HepG2 (cell line): ENCODE results near the gene PPP4R4. TPM values are rescaled to one million over a fixed set of nuclear protein-coding genes. Genes with fewer than 3 reads are reported as not detected.

Experiments
- CCDC6 ChIP-seq: sonication (generic); formaldehyde crosslinking; IDR thresholded peaks from 2 replicates; pipeline ENCODE4 v1.8.1; 2022; ENCODE audit warnings: mild to moderate bottlenecking, missing genetic modification reagents, moderate library complexity
- DZIP1 ChIP-seq: sonication (generic); formaldehyde crosslinking; IDR thresholded peaks from 2 replicates; pipeline ENCODE4 v1.5.0; 2020; ENCODE audit warnings: mild to moderate bottlenecking, missing genetic modification reagents
- ETV6 ChIP-seq: sonication (generic); formaldehyde crosslinking; conservative IDR thresholded peaks from 2 replicates; pipeline ENCODE4 v1.4.0; 2020; ENCODE audit warnings: missing genetic modification reagents
- FOXC1 ChIP-seq: sonication (generic); formaldehyde crosslinking; IDR thresholded peaks from 2 replicates; pipeline ENCODE4 v1.8.0; 2022; ENCODE audit warnings: mild to moderate bottlenecking, missing genetic modification reagents, borderline replicate concordance
- FOXJ3 ChIP-seq: sonication (generic); formaldehyde crosslinking; IDR thresholded peaks from 2 replicates; pipeline ENCODE4 v1.4.0; 2020; ENCODE audit warnings: missing genetic modification reagents, mild to moderate bottlenecking, borderline replicate concordance
- HNRNPL ChIP-seq: fragments of 200-400 bp; formaldehyde crosslinking; IDR thresholded peaks from 2 replicates; pipeline ENCODE4 v1.6.1; 2017; ENCODE audit warnings: mild to moderate bottlenecking, low read depth, low read length
- MIER3 ChIP-seq: IDR thresholded peaks from 2 replicates; pipeline ENCODE4 v1.6.1; 2016; ENCODE audit warnings: missing compliant biosample characterization, borderline replicate concordance
- XBP1 ChIP-seq: sonication (generic); formaldehyde crosslinking; IDR thresholded peaks from 2 replicates; pipeline ENCODE4 v1.5.0; 2020; ENCODE audit warnings: missing genetic modification reagents
- ZFP62 ChIP-seq: sonication (generic); formaldehyde crosslinking; IDR thresholded peaks from 2 replicates; pipeline ENCODE4 v1.4.0; 2020; ENCODE audit warnings: missing genetic modification reagents
- ZNF556 ChIP-seq: sonication (generic); formaldehyde crosslinking; IDR thresholded peaks from 2 replicates; pipeline ENCODE4 v1.4.0; 2020; ENCODE audit warnings: mild to moderate bottlenecking, missing genetic modification reagents, borderline replicate concordance
- ZNF598 ChIP-seq: sonication (generic); formaldehyde crosslinking; IDR thresholded peaks from 2 replicates; pipeline ENCODE4 v1.5.1; 2020; ENCODE audit warnings: mild to moderate bottlenecking, missing genetic modification reagents, borderline replicate concordance
- ZNF615 ChIP-seq: sonication (generic); formaldehyde crosslinking; IDR thresholded peaks from 2 replicates; pipeline ENCODE4 v1.5.0; 2020; ENCODE audit warnings: mild to moderate bottlenecking, missing genetic modification reagents, borderline replicate concordance
- ZSCAN30 ChIP-seq: sonication (generic); formaldehyde crosslinking; IDR thresholded peaks from 2 replicates; pipeline ENCODE4 v1.5.0; 2020; ENCODE audit warnings: mild to moderate bottlenecking, missing genetic modification reagents
- polyA plus RNA-seq, 8 experiments: library from polyadenylated mRNA; depleted of rRNA in 3 of 8; stranded (reverse) in 7 of 8; unstranded in 1 of 8; fragments of >200 nt; fragmentation: Illumina TruSeq in 4 of 8; extraction: Trizol in 4 of 8; gene quantifications; 2 replicates each; pipeline versions ENCODE4 v1.2.1 to v1.2.3, GENCODE V29; 2011 to 2016; ENCODE audit warnings: low read depth in 4 of 8, missing spikeins in 1 of 8, mixed read lengths in 1 of 8; ENCODE audit not compliant: insufficient read depth in 1 of 8
- total RNA-seq, 5 experiments: library from RNA; depleted of rRNA; stranded (reverse); fragments of >200 nt; fragmentation: Illumina TruSeq; extraction: Trizol; gene quantifications; 2 replicates each; pipeline ENCODE4 v1.2.3, GENCODE V29; 2016; ENCODE audit warnings: low read depth in 1 of 5
- TF ChIP-seq, protein P1 (sequence below): sonication (generic); formaldehyde crosslinking; IDR thresholded peaks from 2 replicates; pipeline ENCODE4 v1.4.0; 2020; ENCODE audit warnings: missing genetic modification reagents, borderline replicate concordance
- TF ChIP-seq, protein P2 (sequence below): sonication (generic); formaldehyde crosslinking; IDR thresholded peaks from 2 replicates; pipeline ENCODE4 v1.4.0; 2020; ENCODE audit warnings: missing genetic modification reagents, mild to moderate bottlenecking, borderline replicate concordance

Gene PPP4R4
- total and polyA plus RNA-seq, 2 of the 13 experiments (the other 11 are each of a cell fraction or from before 2014, with no cell fraction given): 9.5 to 19.8 TPM

DNA sequence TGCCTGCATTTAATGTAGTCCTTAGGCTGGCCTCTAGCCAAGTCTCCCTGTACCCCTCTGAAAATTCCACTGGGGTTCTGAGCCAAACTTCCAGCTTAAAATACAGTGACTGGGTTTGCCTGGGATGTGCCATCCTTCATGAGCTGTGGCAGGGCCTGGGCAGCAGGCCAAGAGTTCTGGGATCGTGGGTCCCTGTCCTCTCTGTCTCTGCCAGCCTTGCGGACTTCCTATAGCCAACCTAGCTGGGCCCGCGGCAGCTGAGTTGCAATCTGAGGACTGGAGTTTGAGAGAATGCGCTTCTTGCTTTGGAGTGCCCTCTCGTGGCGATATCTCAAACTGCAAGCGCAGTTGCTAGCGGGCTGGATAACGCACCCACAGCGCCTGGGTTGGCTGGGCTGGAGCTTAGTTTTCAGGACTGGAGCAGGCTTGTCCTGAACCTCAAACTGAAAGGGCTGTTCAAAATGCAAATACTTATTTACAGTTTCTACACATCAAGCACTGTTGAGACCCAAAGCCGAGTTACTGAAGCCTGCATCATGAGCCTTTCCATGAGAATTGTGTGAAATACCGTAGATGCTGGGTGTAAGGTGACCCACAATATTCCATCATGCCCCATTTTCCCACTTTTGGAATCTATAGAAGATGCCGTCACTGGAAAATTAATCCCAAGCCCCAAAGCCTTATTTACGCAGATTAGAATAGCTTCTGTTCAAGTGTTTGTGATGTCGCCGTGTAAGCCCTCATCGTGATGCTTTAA, 37.4 kb upstream of the PPP4R4 start (continued):
- TF ChIP-seq FOXC1 (0 out of 2 replicates have a peak, but pooled peaks have one; percentile 35), ETV6 (CRISPR knock-in tag) (0 out of 2 replicates have a peak, but pooled peaks have one; percentile 25), HNRNPL (0 out of 2 replicates have a peak, but pooled peaks have one; percentile 46), CCDC6 (no peak), DZIP1 (CRISPR knock-in tag) (no peak), ZSCAN30 (CRISPR knock-in tag) (no peak), ZNF615 (CRISPR knock-in tag) (no peak), MIER3 (CRISPR knock-in tag) (no peak; the same call in 1 of the 2 replicates), ZNF598 (CRISPR knock-in tag) (0 out of 2 replicates have a peak, but pooled peaks have one; percentile 66), XBP1 (CRISPR knock-in tag) (no peak), ZFP62 (CRISPR knock-in tag) (no peak), FOXJ3 (CRISPR knock-in tag) (0 out of 2 replicates have a peak, but pooled peaks have one; percentile 7), ZNF556 (CRISPR knock-in tag) (no peak)
- TF ChIP-seq, protein P1, sequence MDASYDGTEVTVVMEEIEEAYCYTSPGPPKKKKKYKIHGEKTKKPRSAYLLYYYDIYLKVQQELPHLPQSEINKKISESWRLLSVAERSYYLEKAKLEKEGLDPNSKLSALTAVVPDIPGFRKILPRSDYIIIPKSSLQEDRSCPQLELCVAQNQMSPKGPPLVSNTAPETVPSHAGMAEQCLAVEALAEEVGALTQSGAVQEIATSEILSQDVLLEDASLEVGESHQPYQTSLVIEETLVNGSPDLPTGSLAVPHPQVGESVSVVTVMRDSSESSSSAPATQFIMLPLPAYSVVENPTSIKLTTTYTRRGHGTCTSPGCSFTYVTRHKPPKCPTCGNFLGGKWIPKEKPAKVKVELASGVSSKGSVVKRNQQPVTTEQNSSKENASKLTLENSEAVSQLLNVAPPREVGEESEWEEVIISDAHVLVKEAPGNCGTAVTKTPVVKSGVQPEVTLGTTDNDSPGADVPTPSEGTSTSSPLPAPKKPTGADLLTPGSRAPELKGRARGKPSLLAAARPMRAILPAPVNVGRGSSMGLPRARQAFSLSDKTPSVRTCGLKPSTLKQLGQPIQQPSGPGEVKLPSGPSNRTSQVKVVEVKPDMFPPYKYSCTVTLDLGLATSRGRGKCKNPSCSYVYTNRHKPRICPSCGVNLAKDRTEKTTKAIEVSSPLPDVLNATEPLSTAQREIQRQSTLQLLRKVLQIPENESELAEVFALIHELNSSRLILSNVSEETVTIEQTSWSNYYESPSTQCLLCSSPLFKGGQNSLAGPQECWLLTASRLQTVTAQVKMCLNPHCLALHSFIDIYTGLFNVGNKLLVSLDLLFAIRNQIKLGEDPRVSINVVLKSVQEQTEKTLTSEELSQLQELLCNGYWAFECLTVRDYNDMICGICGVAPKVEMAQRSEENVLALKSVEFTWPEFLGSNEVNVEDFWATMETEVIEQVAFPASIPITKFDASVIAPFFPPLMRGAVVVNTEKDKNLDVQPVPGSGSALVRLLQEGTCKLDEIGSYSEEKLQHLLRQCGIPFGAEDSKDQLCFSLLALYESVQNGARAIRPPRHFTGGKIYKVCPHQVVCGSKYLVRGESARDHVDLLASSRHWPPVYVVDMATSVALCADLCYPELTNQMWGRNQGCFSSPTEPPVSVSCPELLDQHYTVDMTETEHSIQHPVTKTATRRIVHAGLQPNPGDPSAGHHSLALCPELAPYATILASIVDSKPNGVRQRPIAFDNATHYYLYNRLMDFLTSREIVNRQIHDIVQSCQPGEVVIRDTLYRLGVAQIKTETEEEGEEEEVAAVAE (CRISPR knock-in tag): 0 out of 2 replicates have a peak, but pooled peaks have one; percentile 31
- TF ChIP-seq, protein P2, sequence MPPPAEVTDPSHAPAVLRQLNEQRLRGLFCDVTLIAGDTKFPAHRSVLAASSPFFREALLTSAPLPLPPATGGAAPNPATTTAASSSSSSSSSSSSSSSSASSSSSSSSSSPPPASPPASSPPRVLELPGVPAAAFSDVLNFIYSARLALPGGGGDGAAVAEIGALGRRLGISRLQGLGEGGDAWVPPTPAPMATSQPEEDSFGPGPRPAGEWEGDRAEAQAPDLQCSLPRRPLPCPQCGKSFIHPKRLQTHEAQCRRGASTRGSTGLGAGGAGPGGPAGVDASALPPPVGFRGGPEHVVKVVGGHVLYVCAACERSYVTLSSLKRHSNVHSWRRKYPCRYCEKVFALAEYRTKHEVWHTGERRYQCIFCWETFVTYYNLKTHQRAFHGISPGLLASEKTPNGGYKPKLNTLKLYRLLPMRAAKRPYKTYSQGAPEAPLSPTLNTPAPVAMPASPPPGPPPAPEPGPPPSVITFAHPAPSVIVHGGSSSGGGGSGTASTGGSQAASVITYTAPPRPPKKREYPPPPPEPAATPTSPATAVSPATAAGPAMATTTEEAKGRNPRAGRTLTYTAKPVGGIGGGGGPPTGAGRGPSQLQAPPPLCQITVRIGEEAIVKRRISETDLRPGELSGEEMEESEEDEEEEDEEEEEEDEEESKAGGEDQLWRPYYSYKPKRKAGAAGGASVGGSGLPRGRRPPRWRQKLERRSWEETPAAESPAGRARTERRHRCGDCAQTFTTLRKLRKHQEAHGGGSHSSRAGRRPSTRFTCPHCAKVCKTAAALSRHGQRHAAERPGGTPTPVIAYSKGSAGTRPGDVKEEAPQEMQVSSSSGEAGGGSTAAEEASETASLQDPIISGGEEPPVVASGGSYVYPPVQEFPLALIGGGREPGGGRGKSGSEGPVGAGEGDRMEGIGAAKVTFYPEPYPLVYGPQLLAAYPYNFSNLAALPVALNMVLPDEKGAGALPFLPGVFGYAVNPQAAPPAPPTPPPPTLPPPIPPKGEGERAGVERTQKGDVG (CRISPR knock-in tag): no peak
